ENCODE measurements around the gene GMEB2.
"Not testable (repeated sequence)": the region's sequence is repeated elsewhere in the genome, so short reads cannot be mapped to it uniquely, and the experiment has no call there.

Gene GMEB2

GRCh38 chr20:63640086-63640485 lies 13.2 kb upstream of the GMEB2 start:
- in situ Hi-C loops (cut with MboI; ENCODE audit: low sequenced_read_pairs) = no loop called here

GRCh38 chr20:63639093-63639975 lies 12.4 kb upstream of the GMEB2 start:
- in situ Hi-C loops (cut with MboI; ENCODE audit: low sequenced_read_pairs) = no loop called here

- in situ Hi-C loops (cut with MboI; ENCODE audit: low sequenced_read_pairs) = no loop called here
These were observed 10.1 kb upstream of the GMEB2 start for GRCh38 chr20:63636752-63637628.

- in situ Hi-C loops (cut with MboI; ENCODE audit: low sequenced_read_pairs) = no loop called here
These were observed 8.7 kb upstream of the GMEB2 start for GRCh38 chr20:63635431-63636141.

GRCh38 chr20:63633732-63634131 lies 6.8 kb upstream of the GMEB2 start:
- in situ Hi-C loops (cut with MboI; ENCODE audit: low sequenced_read_pairs) = no loop called here

- in situ Hi-C loops (cut with MboI; ENCODE audit: low sequenced_read_pairs) = not testable (repeated sequence)
These were observed 4.5 kb upstream of the GMEB2 start for GRCh38 chr20:63631426-63631825.

GRCh38 chr20:63630956-63631355 lies 4.1 kb upstream of the GMEB2 start:
- in situ Hi-C loops (cut with MboI; ENCODE audit: low sequenced_read_pairs) = not testable (repeated sequence)

GRCh38 chr20:63628246-63628975 lies 1.5 kb upstream of the GMEB2 start:
- in situ Hi-C loops (cut with MboI; ENCODE audit: low sequenced_read_pairs) = no loop called here

GRCh38 chr20:63627751-63628245 lies 897 bp upstream of the GMEB2 start:
- in situ Hi-C loops (cut with MboI; ENCODE audit: low sequenced_read_pairs) = no loop called here

- in situ Hi-C loops (cut with MboI; ENCODE audit: low sequenced_read_pairs) = no loop called here
These were observed 339 bp upstream of the GMEB2 start for GRCh38 chr20:63627129-63627750.

- in situ Hi-C loops (cut with MboI; ENCODE audit: low sequenced_read_pairs) = no loop called here
These were observed 1.0 kb downstream of the GMEB2 start for GRCh38 chr20:63625771-63626423.

- in situ Hi-C loops (cut with MboI; ENCODE audit: low sequenced_read_pairs) = no loop called here
These were observed 2.4 kb downstream of the GMEB2 start for GRCh38 chr20:63624486-63624885.

GRCh38 chr20:63622732-63623131 lies 4.2 kb downstream of the GMEB2 start:
- in situ Hi-C loops (cut with MboI; ENCODE audit: low sequenced_read_pairs) = no loop called here

- in situ Hi-C loops (cut with MboI; ENCODE audit: low sequenced_read_pairs) = no loop called here
These were observed 4.8 kb downstream of the GMEB2 start for GRCh38 chr20:63622096-63622495.

- in situ Hi-C loops (cut with MboI; ENCODE audit: low sequenced_read_pairs) = no loop called here
These were observed 5.9 kb downstream of the GMEB2 start for GRCh38 chr20:63620991-63621390.

GRCh38 chr20:63619505-63619904 lies 7.4 kb downstream of the GMEB2 start:
- in situ Hi-C loops (cut with MboI; ENCODE audit: low sequenced_read_pairs) = no loop called here

GRCh38 chr20:63619086-63619485 lies 7.8 kb downstream of the GMEB2 start:
- in situ Hi-C loops (cut with MboI; ENCODE audit: low sequenced_read_pairs) = no loop called here

GRCh38 chr20:63618291-63618980 lies 8.5 kb downstream of the GMEB2 start:
- in situ Hi-C loops (cut with MboI; ENCODE audit: low sequenced_read_pairs) = no loop called here

GRCh38 chr20:63617876-63618265 lies 9.0 kb downstream of the GMEB2 start:
- in situ Hi-C loops (cut with MboI; ENCODE audit: low sequenced_read_pairs) = no loop called here

Measured in hTERT RPE-1 (cell line).